ENCODE measurements around the gene CEP192. TPM values are rescaled to one million over a fixed set of nuclear protein-coding genes. Genes with fewer than 3 reads are reported as not detected.

Gene CEP192
- total and polyA plus RNA-seq, 10 donors, result 13.8 to 41.8 (median 32.4) TPM

DNA sequence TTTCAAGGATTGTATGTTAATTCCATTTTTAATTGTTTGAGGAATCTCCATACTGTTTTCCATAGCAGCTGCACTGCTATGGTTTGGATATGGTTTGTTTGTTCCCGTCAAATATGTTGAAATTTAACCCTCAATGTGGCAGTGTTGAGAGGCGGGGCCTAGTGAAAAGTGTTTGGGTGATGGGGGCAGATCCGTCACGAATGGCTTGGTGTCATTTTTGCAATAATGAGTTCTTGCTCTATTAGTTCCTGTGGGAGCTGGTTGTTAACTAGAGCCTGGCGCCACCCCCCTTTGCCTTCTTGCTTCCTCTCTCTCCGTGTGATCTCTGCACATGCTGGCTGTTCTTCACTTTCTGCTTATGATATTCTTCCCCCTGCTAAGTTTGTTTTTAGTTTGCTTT, 156.0 kb downstream of the CEP192 start:
- intact Hi-C loops (cut with DNase I; ENCODE audit: low total_unique reads), result no loop called here
- 22 to 53% (median 33%) methylated on average over 6 of the region's 6 CpGs for WGBS, 5 donors

GRCh38 chr18:13151656-13152055, 160.5 kb downstream of the CEP192 start:
- 88 to 95% (median 93%) methylated on average over 5 of the region's 5 CpGs for WGBS, 5 donors

More for the DNA sequence above, 156.0 kb downstream of the CEP192 start:
- DNase-seq, result no peak
- Histone ChIP-seq H3K4me3 (no peak overlapping the region), H3K27me3 (replicated peaks in 1 of 7) (no peaks in the 10 kb centered on the region), H3K9me3 (peaks cover 0 to 34% (median 22%) of the 10 kb centered on the region in 8 donors), H3K27ac (no peak overlapping the region), H3K4me1 (peaks cover 0 to 8% (median 0%) of the 10 kb centered on the region in 6 donors), H3K36me3 (no peaks in the 10 kb centered on the region)
- TF ChIP-seq POLR2AphosphoS5 (IDR thresholded peaks at IDR 0.05), result no peak
- no peak for TF ChIP-seq POLR2A (IDR thresholded peaks at IDR 0.05)
- TF ChIP-seq CTCF (IDR thresholded peaks at IDR 0.05 in 8 of 11, conservative IDR thresholded peaks at IDR 0.05 in 3 of 11), result no peak

GRCh38 chr18:13158428-13158827, 167.3 kb downstream of the CEP192 start:
- H3K4me3 ChIP-seq, result no peak overlapping the region
- peaks cover 0 to 4% (median 1%) of the 10 kb centered on the region in 6 donors for H3K4me1 ChIP-seq
- no peak overlapping the region for H3K27ac ChIP-seq
- no peak for TF ChIP-seq CTCF (IDR thresholded peaks at IDR 0.05 in 8 of 11, conservative IDR thresholded peaks at IDR 0.05 in 3 of 11)
- no peak for TF ChIP-seq POLR2AphosphoS5 (IDR thresholded peaks at IDR 0.05)
- TF ChIP-seq POLR2A (IDR thresholded peaks at IDR 0.05), result no peak
- H3K36me3 ChIP-seq, result no peaks in the 10 kb centered on the region
- intact Hi-C loops (cut with DNase I; ENCODE audit: low total_unique reads), result no loop called here
- peaks cover 0 to 46% (median 42%) of the 10 kb centered on the region in 8 donors for H3K9me3 ChIP-seq
- H3K27me3 ChIP-seq (replicated peaks in 1 of 7), result no peaks in the 10 kb centered on the region
- WGBS, 5 donors, result 85 to 97% (median 93%) methylated on average over 1 of the region's 1 CpG
- no peak for DNase-seq

More at GRCh38 chr18:13151656-13152055, 160.5 kb downstream of the CEP192 start:
- DNase-seq, result no peak
- H3K4me1 ChIP-seq, result peaks cover 0 to 8% (median 0%) of the 10 kb centered on the region in 6 donors
- intact Hi-C loops (cut with DNase I; ENCODE audit: low total_unique reads), result no loop called here
- TF ChIP-seq CTCF (IDR thresholded peaks at IDR 0.05 in 8 of 11, conservative IDR thresholded peaks at IDR 0.05 in 3 of 11) (no peak), POLR2AphosphoS5 (IDR thresholded peaks at IDR 0.05) (no peak), POLR2A (IDR thresholded peaks at IDR 0.05) (no peak)
- H3K36me3 ChIP-seq, result no peaks in the 10 kb centered on the region
- H3K4me3 ChIP-seq, result no peak overlapping the region
- H3K27me3 ChIP-seq (replicated peaks in 1 of 7), result no peaks in the 10 kb centered on the region
- H3K27ac ChIP-seq, result no peak overlapping the region
- peaks cover 0 to 22% (median 20%) of the 10 kb centered on the region in 8 donors for H3K9me3 ChIP-seq

DNA sequence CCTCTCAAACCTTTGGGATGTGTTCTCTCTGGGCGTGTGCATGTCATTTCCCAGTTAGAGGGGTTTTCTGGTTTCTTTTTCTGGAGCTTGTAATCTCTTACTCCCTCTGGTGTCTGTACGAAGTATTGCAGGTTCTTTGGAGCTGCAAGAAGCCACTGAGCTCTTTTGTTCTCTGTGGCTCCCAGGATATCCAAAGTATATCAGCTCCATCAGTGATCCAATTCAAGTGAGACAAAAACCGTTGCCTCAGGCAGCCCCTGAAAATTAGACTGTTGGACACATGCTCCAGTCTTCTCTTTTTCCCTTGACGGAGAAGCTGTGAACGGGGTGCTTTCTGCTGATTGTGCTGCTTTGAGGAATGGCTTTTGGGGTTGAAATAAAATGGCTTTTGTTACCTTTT, 168.4 kb downstream of the CEP192 start:
- intact Hi-C loops (cut with DNase I; ENCODE audit: low total_unique reads), result no loop called here
- peak; percentile 60 to 95 (median 85) for TF ChIP-seq CTCF (IDR thresholded peaks at IDR 0.05 in 8 of 11, conservative IDR thresholded peaks at IDR 0.05 in 3 of 11)
- TF ChIP-seq POLR2A (IDR thresholded peaks at IDR 0.05), result no peak
- WGBS, 5 donors, result 39 to 53% (median 43%) methylated on average over 5 of the region's 5 CpGs

More for the DNA sequence above, 168.4 kb downstream of the CEP192 start:
- H3K4me1 ChIP-seq, result peaks cover 0 to 4% (median 1%) of the 10 kb centered on the region in 6 donors
- H3K27ac ChIP-seq, result no peak overlapping the region
- H3K4me3 ChIP-seq, result no peak overlapping the region
- peaks cover 0 to 46% (median 42%) of the 10 kb centered on the region in 8 donors for H3K9me3 ChIP-seq
- no peaks in the 10 kb centered on the region for H3K27me3 ChIP-seq (replicated peaks in 1 of 7)
- DNase-seq, result no peak
- H3K36me3 ChIP-seq, result no peaks in the 10 kb centered on the region

Data from spleen (tissue), 11 donors.